RCC 7860 (cell line): Measurements from ENCODE around the gene CCDC102A.
"Not testable (repeated sequence)": the region's sequence is repeated elsewhere in the genome, so short reads cannot be mapped to it uniquely, and the experiment has no call there.

Experiments used
- DNase-seq: peaks from one replicate; pipeline ENCODE4 v3.0.0-alpha.2; 2015; ENCODE audit warnings: low spot score
- FAIRE-seq: peaks from 2 replicates; lab custom pipeline; 2012; peaks lifted over from hg19 to GRCh38; lab: Jason Lieb, UNC

Gene CCDC102A

DNA sequence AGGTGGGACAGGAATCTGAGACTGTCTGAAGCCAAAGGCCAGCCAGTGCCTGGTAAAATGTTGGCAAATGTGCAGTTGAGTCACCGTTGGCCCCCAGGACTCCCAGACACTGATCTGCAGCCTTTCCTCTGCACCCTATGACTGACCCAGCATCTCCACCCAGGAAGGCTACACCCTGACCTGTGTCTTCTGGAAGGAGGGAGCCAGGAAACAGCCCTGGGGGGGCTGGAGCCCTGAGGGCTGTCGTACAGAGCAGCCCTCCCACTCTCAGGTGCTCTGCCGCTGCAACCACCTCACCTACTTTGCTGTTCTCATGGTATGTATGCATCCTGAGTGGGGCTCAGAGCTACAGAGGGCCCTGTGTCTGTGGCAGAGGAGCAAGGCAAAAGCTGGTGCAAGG, 30.1 kb upstream of the CCDC102A start:
- FAIRE-seq: no peak

GRCh38 chr16:57565461-57565860, 29.1 kb upstream of the CCDC102A start:
- FAIRE-seq (no peak), DNase-seq (no peak)

More for the DNA sequence above, 30.1 kb upstream of the CCDC102A start:
- no peak for DNase-seq

- DNase-seq: no peak
- FAIRE-seq: no peak
Observed at GRCh38 chr16:57564571-57565270, 28.4 kb upstream of the CCDC102A start.

GRCh38 chr16:57563761-57564160, 27.4 kb upstream of the CCDC102A start:
- FAIRE-seq (no peak), DNase-seq (no peak)

DNA sequence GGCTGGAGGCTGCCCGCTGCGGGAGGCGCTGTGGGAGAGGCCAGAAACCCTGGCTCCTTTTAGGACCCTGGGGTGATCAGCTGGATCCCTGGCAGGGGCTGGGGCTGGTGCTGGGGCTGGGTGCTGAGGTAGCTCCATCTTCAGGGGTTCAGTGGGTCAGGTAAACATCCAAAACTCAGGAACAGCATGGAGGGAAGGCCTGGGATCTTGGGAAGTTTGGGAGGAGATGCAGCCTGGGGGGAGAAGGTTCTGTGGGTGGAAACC, 27.0 kb upstream of the CCDC102A start:
- FAIRE-seq (no peak), DNase-seq (no peak)

DNA sequence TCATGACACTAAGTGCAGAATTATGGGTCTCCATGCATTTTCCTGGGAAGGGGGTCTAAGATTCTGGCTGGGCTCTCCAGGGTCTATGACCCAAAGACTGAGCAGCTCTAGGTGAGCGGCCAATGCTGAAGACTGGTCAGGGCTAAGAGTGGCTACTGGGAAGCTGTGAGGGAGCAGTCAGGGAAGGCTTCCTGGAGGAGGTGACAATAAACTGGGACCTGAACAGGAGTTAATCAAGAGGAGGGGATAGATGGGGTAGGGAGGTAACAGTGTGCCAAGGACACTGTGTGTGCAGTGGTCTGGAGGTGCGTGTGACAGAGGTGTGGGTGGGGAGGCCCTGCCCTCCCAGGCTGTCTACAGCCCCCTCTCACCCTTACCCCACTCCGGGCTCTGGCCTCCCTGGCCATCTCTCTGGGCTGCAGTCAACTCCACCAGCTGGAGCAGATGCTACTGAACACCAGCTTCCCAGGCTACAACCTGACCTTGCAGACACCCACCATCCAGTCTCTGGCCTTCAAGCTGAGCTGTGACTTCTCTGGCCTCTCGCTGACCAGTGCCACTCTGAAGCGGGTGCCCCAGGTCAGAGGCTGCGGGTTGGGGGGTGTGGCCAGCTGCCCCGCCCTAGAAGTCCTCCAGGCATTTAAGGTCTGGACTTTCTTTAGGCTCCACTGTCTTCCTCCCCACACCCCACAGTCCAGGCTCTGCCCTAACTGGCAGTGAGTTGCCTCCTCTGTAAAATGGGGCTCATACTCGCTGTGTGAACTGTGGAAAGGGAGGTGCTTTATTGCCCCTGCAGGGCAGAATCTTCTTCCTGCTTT, 26.5 kb upstream of the CCDC102A start:
- FAIRE-seq (no peak), DNase-seq (no peak)

DNA sequence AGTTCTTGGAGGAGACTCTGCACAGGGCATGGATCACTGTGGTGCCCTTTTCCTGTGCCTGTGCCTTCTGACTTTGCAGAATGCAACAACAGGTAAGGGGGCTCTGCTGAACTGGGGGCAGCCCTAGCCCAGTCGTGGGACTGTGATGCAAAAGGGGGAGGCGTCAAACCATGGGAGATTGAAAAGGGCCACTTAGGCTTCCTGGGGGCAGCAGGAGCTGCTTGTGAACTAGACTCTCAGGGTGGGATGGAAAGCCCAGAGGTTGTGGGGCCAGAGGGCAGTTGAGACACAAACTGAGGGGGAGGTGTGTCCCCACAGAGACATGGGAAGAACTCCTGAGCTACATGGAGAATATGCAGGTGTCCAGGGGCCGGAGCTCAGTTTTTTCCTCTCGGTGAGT, 25.7 kb upstream of the CCDC102A start:
- no peak for DNase-seq
- no peak for FAIRE-seq

DNA sequence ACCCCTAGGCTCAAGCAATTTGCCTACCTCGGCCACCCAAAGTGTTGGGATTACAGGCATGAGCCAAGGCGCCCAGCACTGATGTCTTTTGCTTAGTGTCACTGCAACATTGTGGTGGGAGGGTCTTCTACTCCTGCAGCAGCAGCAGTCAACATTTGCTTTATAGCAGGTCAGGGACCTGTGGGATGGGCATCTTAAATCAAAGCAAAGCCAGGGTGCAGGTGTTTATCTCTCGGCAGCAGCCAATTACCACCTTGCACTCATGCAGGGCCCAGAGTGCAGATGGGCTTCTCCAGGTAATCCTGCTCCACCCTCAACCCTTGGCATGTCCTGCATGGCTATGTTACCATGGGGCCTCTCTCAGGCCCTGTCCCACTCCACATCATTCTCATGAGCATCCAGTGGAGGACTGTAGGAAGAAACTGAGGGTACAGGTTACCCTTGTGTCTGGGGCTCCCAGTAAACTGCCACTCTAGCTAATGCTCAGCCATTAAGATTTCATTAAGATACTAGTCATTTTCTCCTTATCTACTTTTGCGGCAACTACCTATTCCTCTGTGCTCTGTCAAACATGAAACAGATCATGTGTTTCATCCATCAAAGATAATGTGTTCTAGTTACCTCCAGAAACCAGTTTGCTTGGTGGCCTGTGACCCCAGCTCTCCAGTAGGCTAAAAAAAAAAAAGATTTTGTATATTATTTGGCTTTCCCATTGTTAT, 22.9 kb upstream of the CCDC102A start:
- no peak for DNase-seq

DNA sequence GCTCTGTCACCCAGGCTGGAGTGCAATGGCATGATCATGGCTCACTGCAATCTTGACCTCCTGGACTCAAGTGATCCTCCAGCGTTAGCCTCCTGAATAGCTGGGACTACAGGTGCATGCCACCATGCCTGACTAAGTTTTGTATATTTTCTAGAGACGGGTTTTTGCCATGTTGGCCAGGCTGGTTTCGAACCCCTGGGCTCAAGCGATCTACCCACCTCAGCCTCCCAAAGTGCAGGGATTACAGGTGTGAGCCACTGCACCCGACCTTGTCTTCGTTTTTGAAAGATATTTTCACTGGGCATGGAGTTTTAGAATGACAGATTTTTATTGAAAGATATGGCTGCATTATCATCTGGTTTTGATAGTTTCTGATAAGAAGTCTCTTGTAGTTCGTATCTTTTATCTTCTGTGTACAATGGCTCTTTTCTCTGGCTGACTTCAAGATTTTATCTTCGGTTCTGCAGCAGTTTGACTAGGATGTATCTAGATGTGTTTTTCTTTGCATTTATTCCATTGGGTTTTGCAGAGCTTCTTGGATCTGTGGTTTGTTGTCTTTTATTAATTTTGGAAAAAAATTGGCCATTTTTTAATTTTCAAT, 20.7 kb upstream of the CCDC102A start:
- FAIRE-seq: no peak
- DNase-seq: no peak

More for the DNA sequence above, 22.9 kb upstream of the CCDC102A start:
- no peak for FAIRE-seq

DNA sequence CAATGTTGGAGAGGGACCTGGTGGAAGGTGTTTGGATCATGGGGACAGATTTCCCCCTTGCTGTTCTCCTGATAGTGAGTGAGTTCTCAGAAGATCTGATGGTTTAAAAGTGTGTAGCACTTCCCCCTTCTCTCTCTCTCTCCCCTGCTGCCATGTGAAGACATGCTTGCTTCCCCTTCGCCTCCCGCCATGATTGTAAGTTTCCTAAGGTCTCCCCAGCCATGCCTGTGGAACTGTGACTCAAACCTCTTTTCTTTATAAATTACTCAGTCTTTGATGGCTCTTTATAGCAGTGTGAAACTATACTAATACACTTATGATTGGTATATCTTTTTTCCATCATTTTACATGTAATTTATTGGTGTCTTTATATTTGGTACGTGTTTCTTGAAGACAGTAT, 19.5 kb upstream of the CCDC102A start:
- no peak for DNase-seq
- FAIRE-seq: no peak

DNA sequence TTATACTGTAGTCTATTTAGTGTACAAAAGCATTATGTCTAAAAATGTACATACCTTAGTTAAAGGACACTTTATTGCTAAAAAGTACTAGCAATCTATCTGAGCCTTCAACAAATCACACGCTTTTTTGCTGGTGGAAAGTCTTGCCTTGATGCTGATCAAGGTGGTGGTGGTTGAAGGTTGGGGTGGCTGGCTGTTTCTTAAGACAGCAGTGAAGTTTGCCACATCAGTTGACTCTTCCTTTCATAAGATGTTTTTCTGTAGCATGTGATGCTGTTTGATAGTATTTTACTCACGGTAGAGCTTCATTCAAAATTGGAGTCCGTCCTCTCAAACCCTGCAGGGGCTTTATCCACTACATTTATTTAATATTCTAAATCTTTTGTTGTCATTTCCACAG, 14.7 kb upstream of the CCDC102A start:
- FAIRE-seq (no peak), DNase-seq (no peak)

- FAIRE-seq: no peak
- DNase-seq: no peak
Observed at GRCh38 chr16:57549730-57550129, 13.4 kb upstream of the CCDC102A start.

GRCh38 chr16:57548408-57548807, 12.0 kb upstream of the CCDC102A start:
- DNase-seq (no peak), FAIRE-seq (no peak)

DNA sequence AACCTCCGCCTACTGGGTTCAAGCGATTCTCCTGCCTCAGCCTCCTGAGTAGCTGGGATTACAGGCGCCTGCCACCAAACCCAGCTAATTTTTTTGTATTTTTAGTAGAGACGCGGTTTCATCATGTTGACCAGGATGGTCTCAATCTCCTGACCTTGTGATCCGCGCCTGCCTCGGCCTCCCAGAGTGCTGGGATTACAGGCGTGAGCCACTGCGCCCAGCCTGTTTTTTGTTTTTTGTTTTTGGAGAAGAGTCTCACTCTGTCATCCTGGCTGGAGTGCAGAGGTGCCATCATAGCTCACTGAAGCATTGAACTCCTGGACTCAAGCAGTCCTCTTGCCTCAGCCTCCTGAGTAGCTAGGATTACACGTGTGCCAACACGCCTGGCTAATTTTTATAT, 11.2 kb upstream of the CCDC102A start:
- not testable (repeated sequence) for DNase-seq, FAIRE-seq

DNA sequence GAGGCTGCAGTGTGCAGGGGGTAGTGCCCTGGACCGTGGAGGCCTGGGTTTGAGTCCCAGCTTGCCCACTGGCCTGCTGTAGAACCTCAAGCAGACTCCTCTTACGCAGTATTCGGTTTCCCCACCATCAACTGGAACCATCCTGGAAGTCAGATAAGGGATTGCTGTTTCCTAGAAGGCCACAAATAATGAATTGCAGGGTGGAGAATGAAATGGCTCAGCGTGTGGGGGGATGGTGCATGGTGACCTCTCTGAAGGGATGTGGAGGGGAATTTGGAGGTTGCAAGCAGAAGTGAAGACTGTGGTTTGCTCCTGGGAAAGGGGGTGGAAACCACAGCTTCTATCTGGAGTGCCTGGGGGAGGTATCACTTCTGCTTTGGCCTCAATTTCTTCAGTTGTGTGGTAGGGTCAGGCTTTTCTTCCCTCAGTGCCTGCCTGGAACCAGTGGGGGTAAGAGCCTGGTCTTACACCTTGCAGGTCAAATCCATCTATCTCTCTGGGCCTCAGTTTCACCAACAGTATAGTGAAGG, 7.8 kb upstream of the CCDC102A start:
- DNase-seq (no peak), FAIRE-seq (no peak)

DNA sequence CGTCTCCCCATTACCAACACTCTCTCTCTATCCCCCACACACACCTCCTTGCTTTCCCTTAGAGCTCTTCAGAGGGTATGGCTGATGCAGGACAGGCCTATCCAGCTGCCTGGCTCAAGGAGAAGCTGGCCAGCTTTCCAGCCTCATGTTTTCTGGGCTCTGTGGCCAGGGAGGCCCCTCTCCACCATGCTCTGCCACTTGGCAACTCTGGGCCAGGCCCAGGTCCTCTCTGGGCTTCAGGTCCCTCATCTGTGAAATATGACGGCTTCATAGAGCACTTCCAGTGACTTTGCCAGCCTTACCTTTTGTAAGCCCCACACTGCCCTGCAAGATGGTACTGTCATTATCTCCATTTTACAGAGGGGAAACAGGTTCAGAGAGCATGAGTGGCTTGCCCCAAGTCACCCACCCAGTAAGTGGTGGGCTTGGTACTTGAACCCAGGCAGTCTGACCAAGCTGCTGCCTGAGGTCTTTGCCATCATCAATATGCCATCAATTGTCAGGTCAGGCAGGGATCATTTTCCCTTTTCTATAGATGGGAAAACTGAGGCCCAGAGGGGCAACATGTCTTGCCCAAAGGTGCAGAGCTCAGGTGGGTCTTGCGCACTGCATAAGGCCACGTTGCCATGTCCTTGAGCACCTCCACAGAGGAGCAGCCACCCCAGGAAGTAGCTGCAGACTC, 5.5 kb upstream of the CCDC102A start:
- no peak for DNase-seq
- no peak for FAIRE-seq

DNA sequence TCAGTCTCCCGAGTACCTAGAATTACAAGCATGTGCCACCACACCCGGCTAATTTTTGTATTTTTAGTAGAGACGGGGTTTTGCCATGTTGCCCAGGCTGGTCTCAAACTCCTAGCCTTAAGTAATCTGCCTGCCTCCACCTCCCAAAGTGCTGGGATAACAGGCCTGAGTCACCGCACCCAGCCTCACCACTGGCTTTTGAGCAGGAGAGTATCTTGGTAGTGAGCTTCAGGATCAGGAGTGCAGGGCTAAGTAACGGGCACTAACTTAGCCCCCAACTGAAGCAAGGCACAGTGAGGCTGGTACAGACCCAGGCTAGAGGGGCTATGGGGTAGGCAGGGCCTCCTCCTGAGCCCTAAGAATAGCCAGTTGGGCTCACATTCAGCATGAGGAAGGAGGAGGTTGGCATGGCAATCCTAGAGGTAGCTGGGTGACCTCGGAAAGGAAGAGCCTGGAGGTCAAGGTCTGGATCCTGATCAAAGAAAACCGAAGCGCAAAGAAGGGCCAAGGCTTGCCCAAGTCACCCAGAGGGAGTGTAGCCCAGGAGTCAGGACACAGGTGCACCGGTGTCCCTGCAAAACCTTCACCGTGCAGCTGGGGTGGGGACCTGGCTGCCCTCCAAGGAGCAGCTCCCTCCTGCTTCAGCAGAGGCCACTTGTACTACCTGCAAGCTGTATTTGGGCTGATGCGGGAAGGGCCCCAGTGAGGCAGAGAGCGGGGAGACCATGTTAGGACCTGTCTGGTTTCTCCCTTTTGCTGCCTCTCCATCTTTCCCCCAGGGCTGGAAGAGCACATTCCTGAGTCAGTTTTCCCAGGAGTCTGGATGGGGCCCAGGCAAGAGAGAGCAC, 4.8 kb upstream of the CCDC102A start:
- FAIRE-seq: no peak
- no peak for DNase-seq

- no peak for FAIRE-seq
- DNase-seq: no peak
Observed at GRCh38 chr16:57540387-57540786, 4.0 kb upstream of the CCDC102A start.

DNA sequence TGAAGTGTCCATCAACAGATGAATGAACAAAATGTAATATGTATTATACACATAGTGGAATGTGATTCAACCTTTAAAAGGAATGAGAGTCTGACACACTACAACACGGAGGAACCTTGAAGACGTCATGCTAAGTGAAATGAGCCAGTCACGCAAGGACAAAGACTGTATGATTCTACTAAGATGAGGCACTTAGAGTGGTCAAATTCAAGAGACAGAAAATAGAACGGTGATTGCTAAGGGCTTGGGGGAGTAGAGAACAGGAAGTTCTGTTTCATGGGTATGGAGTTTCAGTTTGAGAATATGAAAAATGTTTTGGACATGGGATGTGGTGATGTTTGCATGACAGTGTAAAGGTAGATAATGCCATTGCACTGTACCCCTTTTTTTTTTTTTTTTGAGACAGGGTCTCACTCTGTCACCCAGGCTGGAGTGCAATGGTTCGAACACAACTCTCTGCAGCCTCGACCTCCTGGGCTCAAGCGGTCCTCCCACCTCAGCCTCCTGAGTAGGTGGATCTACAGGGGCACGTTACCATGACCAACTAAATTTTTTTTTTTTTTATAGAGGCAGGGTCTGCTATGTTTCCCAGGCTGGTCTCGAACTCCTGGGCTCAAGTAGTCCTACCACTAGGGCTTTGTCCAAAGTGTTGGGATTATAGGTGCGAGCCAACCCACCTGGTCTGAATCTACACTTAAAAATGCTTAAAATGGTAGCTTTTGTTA, 2.9 kb upstream of the CCDC102A start:
- DNase-seq (no peak), FAIRE-seq (no peak)
